ENCODE data around the gene FYCO1.
"Not testable (repeated sequence)": the region's sequence is repeated elsewhere in the genome, so short reads cannot be mapped to it uniquely, and the experiment has no call there.

The FYCO1 gene

GRCh38 chr3:46008058-46008457 lies 12.4 kb upstream of the FYCO1 start:
- DNase-seq = no peak

GRCh38 chr3:46007280-46007679 lies 11.7 kb upstream of the FYCO1 start:
- DNase-seq = no peak

- DNase-seq = no peak
These were observed 10.8 kb upstream of the FYCO1 start for GRCh38 chr3:46006238-46007032.

- not testable (repeated sequence) for DNase-seq
These were observed 8.1 kb upstream of the FYCO1 start for GRCh38 chr3:46003706-46004105.

GRCh38 chr3:46001178-46001577 lies 5.6 kb upstream of the FYCO1 start:
- DNase-seq = no peak

- no peak for DNase-seq
These were observed 2.3 kb upstream of the FYCO1 start for GRCh38 chr3:45997942-45998341.

- not testable (repeated sequence) for DNase-seq
These were observed 1.9 kb upstream of the FYCO1 start for GRCh38 chr3:45997499-45997898.

- no peak for DNase-seq
These were observed 997 bp downstream of the FYCO1 start for GRCh38 chr3:45994419-45995235.

- DNase-seq = no peak
These were observed 2.1 kb downstream of the FYCO1 start for GRCh38 chr3:45993421-45994027.

GRCh38 chr3:45992821-45993221 lies 2.8 kb downstream of the FYCO1 start:
- no peak for DNase-seq

GRCh38 chr3:45992133-45992729 lies 3.4 kb downstream of the FYCO1 start:
- DNase-seq = no peak

GRCh38 chr3:45991341-45991740 lies 4.3 kb downstream of the FYCO1 start:
- DNase-seq = no peak

- DNase-seq = no peak
These were observed 5.4 kb downstream of the FYCO1 start for GRCh38 chr3:45990181-45990580.

GRCh38 chr3:45988804-45989203 lies 6.8 kb downstream of the FYCO1 start:
- DNase-seq = no peak

- DNase-seq = no peak
These were observed 7.3 kb downstream of the FYCO1 start for GRCh38 chr3:45988362-45988761.

- no peak for DNase-seq
These were observed 8.0 kb downstream of the FYCO1 start for GRCh38 chr3:45987368-45988291.

GRCh38 chr3:45986303-45986982 lies 9.2 kb downstream of the FYCO1 start:
- DNase-seq = no peak

GRCh38 chr3:45985532-45986302 lies 9.9 kb downstream of the FYCO1 start:
- no peak for DNase-seq

GRCh38 chr3:45984331-45985312 lies 11.0 kb downstream of the FYCO1 start:
- DNase-seq = no peak

GRCh38 chr3:45983770-45984169 lies 11.9 kb downstream of the FYCO1 start:
- DNase-seq = no peak
